GM19372 (cell line): ENCODE measurements around the gene TCERG1L.

Source experiments
- ATAC-seq: cut with Tn5 transposase; IDR thresholded peaks from one replicate; pipeline ENCODE4 v1.9.1; 2021; ENCODE audit warnings: mild to moderate bottlenecking, low read depth, moderate library complexity; ENCODE audit not compliant: unreplicated experiment

TCERG1L gene

DNA sequence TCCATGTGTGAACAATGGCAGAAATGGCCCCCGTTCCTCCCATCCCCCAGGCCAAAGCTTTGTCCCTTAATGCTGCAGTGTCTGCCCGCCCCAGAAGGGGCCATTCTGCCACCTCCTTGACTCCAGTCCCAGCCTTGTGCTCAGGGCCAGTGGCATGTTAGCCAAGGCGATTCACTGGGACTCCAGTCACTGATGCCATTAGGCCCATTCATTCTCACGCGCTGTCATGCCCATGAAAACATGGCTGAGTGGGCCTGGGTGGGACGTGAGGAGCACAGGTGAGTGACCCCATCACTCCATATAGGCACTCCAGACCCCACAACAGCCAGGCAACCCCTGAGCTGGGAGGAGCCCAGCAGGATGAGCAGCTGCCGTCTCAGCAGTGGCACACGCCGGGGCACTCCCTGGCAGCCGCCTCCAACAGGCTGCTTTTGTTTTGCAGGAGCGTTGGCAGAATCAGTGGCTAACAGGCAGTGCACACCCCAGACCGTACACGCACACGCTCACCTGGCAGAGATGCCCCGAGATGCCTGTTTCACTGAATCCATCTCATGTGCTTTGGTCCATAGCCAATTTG is 79.5 kb downstream of the TCERG1L start:
- ATAC-seq, result no peak

DNA sequence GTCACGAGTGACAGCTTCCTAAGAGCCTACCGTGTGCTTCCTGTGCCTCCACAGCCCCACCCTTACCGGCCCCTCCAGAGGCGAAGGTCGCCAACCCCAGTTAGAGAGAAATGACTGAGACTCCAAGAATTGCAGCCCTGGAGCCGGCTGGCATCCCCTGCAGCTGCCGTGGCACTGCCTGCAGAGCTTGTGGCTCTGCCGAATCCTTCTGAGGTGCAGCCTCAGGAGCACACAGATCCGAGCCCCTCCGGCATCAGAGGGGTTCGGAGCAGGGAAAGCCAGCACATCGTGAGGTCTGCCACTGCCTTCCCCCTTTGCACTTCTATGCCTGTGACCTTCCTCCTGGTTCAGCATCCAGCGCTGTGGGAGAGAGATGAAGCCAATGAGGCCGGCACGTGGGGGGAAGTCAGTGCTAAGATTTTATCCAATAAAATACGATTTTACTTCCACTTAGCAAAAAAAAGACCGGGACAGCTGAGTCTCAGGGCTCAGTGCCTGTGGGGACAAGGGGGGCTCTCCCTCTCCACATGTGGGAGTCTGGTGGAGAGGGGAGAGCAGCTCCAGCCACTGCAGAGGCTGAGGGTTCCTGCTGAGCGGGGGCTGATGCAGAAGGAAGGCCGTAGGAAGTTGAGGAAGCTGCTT is 80.1 kb downstream of the TCERG1L start:
- no peak for ATAC-seq

DNA sequence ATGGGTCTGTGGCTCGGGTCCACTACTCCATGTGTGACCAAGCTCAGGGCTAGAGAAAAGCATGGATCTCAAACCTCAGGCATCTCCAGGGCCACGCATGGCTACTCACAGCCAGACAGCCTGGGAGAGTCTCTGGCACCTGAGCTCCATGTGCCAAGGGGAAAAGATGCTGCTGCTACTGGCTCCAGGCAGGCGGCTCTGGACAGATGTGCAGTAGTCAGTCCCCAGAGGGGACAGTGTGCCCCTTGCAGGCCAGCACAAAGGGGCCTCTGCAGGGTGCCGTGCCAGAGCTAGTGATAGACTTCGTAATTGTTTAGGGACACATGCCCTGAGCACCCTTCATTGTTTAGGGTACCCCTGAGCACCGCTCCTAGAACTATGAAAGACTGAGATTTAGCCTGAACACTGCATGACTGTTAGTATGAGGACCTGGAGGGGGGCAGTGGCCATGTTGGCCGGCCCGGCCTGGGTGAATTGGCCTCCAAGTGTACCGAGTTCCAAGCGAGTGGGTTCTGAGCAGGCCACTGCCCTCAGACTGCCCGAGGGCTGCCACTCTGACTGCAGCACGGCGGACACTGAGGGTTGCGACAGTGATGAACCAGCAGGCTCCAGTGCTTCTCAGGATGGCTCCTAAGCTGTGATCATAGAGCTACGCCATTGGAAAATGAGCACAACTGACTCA is 80.7 kb downstream of the TCERG1L start:
- ATAC-seq, result no peak

DNA sequence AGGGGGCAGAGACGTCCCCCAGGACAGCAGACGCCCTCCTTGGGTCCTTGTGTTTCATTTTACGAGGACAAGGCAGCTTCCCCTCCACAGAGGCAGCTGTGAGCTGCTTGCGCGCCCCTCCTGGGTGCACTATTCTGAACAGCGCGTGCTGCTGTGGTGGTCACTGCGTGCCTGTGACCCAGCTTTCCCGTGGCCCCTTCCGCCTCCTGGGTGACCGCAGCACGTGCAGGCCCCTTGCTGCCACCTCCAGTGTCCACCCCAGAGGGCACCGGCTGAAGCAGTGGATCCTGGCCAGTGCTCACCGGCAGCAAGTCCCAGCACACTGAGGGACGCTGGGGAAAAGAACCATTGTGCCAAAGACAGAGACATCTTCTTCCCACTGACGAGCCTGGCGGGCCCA is 81.4 kb downstream of the TCERG1L start:
- ATAC-seq, result no peak

DNA sequence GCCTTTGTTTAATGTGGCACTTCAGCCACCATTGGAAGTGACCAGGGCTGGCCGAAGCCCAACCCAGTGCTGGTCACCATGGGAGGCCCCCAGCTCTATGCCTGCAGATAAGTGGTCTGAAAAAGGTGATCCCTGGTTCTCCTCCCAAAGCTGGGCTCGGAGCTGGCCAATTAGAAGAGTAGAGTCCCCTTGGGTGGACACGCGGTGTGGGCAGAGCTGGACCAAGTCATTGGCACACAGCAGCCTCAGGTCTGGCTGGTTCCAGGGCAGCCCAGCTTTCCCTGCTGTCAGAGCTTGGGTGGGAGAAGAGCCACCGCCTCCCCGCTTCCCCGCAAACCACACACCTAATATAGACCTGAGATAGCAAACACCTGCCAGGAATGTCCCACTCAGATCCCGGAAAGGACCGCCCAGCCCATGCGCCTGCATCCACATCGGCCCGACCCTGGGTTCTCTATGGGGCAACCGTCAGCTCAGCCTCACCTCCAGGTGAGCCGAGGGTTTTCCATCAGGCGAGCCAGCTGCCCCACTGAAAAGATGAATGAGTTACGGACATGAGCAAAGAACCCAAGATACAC is 84.3 kb downstream of the TCERG1L start:
- ATAC-seq, result no peak

DNA sequence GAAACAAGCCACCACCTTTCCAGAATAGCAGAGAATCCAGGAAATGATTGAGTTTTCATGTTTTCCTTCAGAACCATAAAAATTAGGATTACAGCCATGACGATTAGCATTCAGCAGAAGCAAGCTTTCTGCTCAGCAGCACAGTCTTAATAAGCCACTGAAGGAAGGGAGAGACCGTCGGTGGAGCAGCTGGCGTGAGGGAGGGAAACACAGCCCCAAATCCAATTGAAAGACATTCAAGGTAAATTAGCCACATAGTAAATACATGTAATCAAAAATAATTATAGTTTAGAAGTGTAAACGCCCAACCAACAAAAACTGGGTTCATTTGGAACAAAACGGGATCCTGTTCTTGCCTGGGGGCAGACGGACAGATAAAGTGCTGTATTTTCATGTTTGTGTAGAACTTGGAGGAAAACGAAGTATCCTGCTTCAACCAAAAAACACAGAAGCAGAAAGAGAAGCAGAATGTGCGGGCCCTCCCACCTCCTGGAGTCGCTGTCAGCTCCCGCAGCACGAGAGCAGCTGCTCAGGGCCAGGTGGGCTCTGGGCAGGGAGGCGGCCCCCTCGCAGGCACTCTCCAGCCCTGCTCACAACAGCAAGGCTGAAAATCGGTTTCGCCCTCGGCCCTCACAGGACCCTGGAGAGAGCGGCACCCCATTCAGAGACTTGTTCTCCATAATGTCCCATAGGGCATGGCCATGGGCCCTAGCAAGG is 84.9 kb downstream of the TCERG1L start:
- ATAC-seq, result no peak

DNA sequence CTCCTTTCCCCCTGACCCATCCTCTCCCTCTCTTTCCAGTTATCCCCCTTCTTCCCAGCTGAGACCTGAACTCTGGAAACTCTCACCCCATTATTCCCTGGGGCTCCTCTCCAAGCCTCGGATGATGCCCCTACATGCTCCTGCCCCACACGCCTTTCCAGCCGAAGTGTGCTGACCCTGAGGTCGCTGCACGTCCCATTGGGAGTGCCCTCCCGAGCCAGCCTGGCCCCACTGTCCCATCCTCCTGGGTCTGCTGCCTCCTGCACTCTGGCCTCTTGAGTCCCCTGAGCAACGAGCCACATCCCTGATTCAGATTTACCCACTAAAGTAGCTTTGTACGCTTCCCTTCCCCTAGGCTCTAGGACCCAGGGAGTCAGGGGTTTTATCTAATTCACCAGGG is 87.4 kb downstream of the TCERG1L start:
- no peak for ATAC-seq

DNA sequence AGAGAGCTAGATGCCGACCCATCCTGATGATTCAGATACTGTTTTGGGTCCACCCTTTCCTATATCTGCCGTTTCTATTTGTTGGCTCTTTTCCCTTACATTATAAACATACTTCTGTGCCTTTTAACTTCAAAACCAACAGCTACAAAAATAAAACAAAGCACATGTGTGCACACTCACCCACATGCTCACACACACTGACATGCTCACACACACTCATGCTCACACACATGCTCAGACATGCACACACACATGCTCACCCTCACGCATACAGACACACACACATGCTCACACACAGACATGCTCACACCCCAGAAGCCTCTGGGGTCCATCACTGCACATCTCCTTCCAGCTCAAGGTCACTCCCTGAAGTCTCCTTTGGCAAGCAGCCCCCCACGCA is 88.1 kb downstream of the TCERG1L start:
- no peak for ATAC-seq

DNA sequence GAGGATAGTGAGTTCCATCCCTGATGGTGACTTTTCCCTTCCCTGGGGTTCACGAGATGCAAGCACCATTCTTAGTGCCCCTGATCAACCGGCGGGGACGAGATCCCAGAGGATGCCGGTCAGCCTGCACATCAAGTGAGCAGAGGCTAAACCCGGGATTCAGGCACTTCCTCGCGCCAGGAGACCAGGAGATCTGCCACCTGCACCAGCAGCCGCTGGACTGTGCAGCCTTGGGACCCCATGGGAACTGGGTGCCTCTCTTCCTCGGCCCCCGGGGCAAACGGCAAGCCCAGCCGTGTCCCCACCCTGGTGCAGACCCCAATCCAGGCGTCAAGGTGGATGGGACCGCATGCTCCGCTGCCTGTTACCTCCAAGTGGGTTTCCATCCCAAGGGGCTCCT is 88.5 kb downstream of the TCERG1L start:
- ATAC-seq, result no peak

DNA sequence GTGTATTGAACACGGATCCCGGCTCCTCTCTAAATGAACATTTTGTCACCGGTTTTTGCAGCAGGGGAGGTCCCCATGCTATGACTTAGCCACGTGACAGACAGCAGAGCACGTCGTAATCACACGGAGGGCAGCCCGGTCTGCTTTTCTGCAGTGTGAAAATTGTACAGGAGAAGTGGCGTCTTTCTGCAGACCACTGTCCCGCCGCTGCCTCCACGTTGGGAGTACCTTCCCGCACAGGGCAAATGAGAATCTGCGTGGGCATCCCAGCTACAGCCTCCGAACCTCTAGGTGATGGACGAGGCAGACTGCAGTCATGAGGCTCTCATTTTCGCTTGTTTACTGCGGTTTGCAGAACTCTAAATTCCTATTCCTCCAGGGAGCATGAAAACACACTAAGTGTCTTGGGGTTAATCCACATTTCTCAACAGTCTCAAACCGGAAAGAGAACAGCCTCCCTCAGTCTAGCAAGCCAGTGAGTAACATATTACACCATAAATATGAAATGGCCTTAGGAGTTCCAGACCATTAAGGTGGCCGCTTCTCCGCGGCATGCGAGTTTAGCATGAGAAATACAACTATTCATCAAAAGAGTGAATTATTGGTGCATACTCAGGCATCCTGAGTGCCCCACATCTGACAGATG is 89.8 kb downstream of the TCERG1L start:
- no peak for ATAC-seq

DNA sequence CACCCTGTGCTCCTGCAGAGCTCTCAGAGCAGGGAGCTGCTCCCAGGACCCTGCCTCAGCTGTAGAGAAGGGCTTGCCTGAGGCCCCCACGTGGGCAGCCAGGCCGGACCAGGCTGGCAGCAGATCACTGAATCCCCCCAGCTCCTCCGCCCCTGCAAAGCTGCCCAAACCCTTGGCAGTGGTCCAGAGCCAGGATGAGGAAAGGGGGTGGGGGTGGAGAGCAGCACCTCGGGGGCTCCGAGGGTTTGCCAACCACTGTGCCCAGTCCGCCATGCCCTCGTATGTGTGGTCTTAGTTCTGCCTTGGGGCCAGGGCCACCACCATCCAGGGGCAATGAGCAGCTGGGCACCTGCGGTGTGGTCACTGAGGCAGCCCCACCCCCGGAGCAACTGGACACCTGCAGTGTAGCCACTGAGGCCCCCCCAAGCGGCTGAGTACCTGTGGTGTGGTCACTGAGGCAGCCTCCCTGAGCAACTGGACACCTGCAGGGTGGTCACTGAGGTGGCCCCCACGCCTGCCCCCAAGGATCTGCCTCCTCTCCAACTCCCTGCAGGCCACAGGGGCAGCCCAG is 90.8 kb downstream of the TCERG1L start:
- no peak for ATAC-seq

DNA sequence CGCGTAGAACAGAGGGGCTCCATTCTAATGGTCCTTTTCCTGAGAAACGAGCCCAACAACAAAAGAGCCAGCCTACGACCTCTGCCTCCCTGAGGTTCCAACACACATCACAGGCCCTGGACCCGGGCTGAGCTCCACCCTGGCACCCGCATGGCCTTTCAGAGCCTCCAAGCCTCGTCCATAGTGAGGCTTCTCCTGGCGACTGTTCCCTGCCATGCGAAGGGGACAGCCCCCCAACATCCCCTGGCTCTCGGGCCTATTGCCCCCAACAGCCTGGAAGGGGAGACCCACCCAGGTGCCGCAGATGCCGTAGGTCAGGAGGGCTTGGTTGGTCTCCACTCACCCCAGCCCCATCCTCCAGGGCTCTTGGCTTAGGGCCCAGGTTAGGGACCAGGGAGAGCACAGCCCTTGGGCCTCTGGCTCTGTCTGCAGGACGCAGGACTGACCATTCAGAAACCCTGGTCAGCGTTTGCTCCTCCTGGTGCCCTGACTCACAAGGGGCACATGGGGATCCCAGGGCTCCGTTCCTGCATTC is 91.5 kb downstream of the TCERG1L start:
- ATAC-seq, result no peak

DNA sequence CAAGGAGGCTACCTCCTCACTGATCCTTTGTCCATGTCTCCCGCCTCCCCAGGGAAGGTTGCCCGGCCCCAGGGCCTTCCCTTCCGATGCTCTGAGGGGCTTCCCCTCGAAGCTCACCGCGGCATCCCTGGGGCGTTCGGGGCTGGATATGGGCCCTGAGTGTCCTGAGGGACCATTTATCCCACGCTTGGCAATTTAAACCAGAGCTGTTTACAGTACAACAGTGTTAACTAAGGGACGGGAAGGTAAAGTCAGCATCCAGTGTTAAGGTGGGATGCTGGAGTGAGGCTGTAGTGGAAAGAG is 92.0 kb downstream of the TCERG1L start:
- no peak for ATAC-seq

DNA sequence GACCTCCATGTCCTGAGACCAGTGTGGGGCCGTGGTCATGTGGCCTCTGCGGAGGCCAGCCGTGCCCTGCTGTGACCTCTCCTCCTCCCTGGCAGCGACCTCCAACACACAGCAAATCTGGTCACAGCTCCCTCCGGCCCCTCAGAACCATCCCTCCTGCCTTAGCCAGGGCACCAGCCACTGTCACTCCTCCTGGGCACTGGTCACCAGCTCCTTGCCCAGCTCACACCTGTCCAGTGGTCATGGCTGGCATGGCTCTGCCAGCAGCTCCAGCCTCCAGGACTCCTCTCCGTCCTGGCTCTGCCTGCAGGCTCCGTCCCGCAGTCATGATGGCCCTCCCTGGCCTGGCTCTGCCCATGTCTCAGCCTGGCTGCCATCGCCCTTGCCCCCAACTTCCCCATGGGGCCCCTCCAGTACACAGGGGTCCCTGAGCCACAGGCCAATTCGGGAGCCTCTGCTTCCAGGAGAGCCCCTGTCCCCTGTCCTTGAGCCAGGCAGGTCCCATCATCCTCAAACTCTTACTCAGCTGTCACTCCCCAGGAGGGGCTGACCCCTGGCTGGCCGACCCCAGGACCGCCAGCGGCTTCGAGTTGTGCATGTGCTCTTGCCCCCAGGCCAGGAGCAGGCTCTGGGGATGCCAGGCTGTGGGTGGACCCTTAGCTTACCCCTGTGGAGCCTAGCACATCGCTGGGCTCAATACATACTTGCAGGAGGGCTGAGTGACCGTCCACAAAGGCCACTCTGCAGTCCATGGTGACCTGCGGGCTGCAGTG is 92.5 kb downstream of the TCERG1L start:
- ATAC-seq, result no peak

DNA sequence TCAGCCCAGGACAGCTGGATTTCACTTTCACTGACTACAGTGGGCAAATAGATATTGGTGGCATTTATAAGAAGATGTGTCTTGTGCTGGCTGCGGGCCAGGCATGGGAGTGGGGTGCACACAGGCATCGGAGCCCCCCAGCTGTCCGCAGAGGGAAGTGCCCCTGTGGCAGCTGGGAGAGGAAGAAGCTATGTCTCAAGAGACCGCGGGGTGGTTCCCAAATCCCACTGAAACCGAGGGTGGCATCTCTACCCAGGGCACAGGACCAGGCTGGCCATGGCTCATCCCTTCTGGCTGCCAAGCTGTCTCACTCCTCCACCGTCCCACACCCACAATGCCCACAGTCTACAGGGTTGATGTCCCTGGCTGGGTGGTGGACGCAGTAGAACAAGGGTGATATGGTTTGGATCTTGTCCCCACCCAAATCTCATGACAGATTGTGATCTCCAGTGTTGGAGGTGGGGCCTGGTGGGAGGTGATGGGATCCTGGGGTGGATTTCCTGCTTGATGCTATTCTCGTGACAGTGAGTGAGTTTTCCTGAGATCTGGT is 94.8 kb downstream of the TCERG1L start:
- ATAC-seq, result no peak

DNA sequence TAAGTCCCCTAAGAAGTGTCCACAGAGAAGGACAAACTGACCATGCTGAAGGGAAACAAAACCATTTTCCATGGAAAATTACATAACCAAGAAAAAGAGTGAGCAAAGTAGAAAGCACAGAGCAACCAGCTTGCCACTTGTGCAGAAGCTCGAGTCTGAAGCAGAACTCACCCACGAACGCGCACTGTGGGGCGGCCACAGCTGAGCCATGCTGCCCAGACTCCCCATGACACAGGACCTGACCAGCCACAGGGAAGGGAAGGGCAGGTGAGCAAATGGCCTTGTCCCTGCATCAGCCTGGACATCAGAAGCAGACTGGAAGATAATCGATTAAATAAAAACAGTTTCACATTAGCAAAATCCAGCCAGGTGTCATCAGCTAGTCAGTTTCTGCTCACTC is 95.7 kb downstream of the TCERG1L start:
- ATAC-seq, result no peak

DNA sequence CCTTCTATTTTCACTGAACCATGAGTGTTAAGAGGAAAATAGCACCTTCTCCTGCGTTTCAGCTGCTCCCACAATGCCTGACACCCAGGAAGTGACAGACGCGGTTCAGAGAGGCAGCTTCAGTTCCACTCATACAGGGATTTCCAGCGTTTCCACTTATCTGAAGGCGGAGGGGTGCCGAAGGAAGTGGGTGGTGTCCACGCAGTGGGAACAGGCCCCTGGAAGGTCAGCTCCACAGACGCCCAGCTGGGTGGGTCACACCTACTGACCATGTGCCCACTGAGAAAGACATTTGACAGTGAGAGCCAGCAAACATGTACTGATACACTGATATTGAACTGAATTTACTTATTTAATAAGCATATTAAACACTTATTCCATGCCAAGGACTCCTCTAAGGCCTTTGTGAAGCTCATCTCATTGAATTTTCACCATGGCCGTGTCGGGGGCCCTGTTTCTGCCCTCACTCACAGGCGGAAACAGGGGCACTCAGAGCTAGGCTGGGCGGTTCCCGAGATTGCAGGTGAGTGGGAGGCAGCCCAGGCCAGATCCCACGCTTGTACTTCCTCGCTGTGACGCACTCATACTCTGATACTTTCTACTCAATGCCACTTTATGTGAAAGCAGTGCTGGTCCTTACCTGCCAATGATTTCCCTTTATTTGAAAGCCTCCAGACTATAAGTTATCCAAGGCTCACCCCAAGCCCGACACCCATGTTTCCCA is 96.8 kb downstream of the TCERG1L start:
- ATAC-seq, result no peak

DNA sequence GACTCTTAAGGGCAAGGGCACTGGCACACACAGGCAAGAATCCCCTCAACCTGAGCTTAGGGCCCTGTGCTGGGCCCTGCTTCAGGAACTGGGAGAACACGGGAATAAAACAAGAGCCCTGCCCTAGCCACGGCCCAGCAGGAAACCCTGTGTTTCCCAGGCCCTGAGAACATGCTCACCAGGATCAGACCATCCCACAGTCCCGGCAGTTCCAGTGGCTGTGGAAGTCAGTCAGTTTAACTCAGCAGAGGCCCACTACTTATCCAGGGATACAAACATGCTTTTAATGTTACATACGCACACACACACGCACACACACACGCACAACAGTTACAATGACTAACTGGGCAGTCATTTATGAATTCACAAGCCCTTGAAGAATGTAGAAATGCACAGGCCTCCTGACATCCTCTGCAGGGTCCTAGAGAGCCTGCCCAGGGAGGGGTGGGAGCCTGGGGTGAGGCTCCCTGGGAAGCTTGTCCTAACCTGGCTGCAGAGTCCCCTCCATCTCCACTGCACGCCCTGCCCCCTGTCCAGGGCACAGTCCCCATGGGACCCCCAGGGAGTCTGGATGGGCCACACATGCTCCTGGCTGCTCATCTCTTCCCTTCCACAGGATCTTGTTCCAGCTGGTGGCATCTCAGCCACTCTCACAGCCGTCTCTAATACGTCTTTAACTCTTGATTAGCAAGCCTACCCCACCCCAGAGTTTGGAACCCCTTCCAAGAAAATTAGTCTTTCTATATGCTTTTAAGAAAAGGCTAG is 97.6 kb downstream of the TCERG1L start:
- ATAC-seq, result no peak
